ENCODE results near the gene ETV4. TPM values are rescaled to one million over a fixed set of nuclear protein-coding genes. Genes with fewer than 3 reads are reported as not detected.

Gene ETV4
- total RNA-seq, 2 experiments from 2014 or later, result 1.4 to 1.9 TPM

DNA sequence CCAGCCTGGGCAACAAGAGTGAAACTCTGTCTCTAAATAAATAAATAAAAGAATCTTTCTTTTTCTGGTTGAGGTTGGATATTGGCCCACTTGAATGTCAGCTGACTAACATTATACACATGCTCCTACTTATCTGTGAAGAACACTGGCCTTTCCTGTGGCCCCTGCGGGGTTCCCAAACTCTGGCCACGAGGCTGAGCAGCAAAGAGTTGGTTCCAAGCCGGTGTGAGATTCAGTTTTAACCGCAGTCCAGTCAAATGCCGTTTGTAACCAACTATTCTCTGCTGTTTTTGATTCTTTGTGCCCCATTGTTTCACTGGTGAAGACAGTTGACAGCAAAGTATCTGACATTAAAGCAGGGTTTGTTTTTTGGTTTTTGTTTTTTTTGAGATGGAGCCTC lies 11.2 kb downstream of the ETV4 start:
- Mint-ChIP-seq H3K4me3 (no peak overlapping the region), H3K27me3 (ENCODE audit: low read depth) (no peaks in the 10 kb centered on the region), H3K4me1 (ENCODE audit: low read depth) (peaks cover 4% of the 10 kb centered on the region), H3K36me3 (ENCODE audit: low read depth) (no peaks in the 10 kb centered on the region), H3K9me3 (no peaks in the 10 kb centered on the region), H3K27ac (no peak overlapping the region)
- intact Hi-C loops (cut with micrococcal nuclease), result no loop called here
- no peak for DNase-seq
- CTCF ChIA-PET, result no interaction called here

DNA sequence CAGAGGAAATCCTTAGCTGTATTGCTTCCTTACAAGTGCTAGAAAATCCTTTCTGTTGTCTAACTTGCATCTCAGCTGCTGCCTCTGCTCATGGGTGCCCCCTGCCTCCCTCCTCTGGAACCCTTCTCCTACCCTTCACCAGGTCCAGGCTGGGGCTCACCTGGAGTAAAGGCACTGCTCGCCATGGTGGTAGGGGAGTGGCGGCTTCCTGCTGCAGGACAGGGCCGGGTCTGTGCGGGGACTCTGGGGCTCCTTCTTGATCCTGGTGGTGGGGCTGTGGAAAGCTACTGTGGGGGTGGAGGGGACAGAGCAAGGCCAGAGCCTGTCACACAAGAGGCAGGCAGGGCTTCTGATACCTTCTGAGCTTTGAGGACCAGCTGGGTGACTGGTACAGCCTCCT lies 12.4 kb downstream of the ETV4 start:
- CTCF ChIA-PET, result no interaction called here
- no peak for DNase-seq
- Mint-ChIP-seq H3K27ac (no peak overlapping the region), H3K36me3 (ENCODE audit: low read depth) (no peaks in the 10 kb centered on the region), H3K4me1 (ENCODE audit: low read depth) (peaks cover 4% of the 10 kb centered on the region), H3K4me3 (no peak overlapping the region), H3K9me3 (no peaks in the 10 kb centered on the region), H3K27me3 (ENCODE audit: low read depth) (no peaks in the 10 kb centered on the region)
- intact Hi-C loops (cut with micrococcal nuclease), result no loop called here

GRCh38 chr17:43532581-43532980 lies 13.6 kb downstream of the ETV4 start:
- peaks cover 4% of the 10 kb centered on the region for H3K4me1 Mint-ChIP-seq (ENCODE audit: low read depth)
- H3K4me3 Mint-ChIP-seq, result no peak overlapping the region
- no peaks in the 10 kb centered on the region for H3K36me3 Mint-ChIP-seq (ENCODE audit: low read depth)
- H3K27ac Mint-ChIP-seq, result no peak overlapping the region
- DNase-seq, result no peak
- CTCF ChIA-PET, result interaction anchor here (0.6 kb wide), 1 partner anchor 68 kb away, joined by 4 read pairs; no protein-coding TSS in a partner anchor
- H3K9me3 Mint-ChIP-seq, result no peaks in the 10 kb centered on the region
- intact Hi-C loops (cut with micrococcal nuclease), result no loop called here
- no peaks in the 10 kb centered on the region for H3K27me3 Mint-ChIP-seq (ENCODE audit: low read depth)

DNA sequence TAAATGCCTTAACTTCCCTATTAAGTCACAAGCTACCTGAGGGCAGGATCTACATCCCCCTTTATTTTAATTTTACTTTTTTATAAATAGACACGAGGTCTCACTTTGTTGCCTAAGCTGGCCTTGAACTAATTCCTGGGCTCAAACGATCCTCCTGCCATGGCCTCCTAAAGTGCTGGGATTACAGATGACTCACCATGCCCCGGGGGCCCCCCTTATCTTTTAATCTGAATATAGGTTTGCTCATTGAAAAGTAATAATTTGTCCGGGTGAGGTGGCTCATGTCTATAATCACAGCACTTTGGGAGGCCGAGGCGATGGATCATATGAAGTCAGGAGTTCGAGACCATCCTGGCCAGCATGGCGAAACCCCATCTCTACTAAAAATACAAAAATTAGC lies 14.2 kb downstream of the ETV4 start:
- Mint-ChIP-seq H3K27me3 (ENCODE audit: low read depth) (no peaks in the 10 kb centered on the region), H3K36me3 (ENCODE audit: low read depth) (peaks cover 2% of the 10 kb centered on the region), H3K4me3 (no peak overlapping the region), H3K9me3 (no peaks in the 10 kb centered on the region), H3K4me1 (ENCODE audit: low read depth) (peaks cover 4% of the 10 kb centered on the region), H3K27ac (no peak overlapping the region)
- DNase-seq, result no peak
- intact Hi-C loops (cut with micrococcal nuclease), result no loop called here
- CTCF ChIA-PET, result no interaction called here

- no peaks in the 10 kb centered on the region for H3K27me3 Mint-ChIP-seq (ENCODE audit: low read depth)
- H3K9me3 Mint-ChIP-seq, result no peaks in the 10 kb centered on the region
- peaks cover 3% of the 10 kb centered on the region for H3K36me3 Mint-ChIP-seq (ENCODE audit: low read depth)
- no peak overlapping the region for H3K27ac Mint-ChIP-seq
- H3K4me1 Mint-ChIP-seq (ENCODE audit: low read depth), result peaks cover 1% of the 10 kb centered on the region
- intact Hi-C loops (cut with micrococcal nuclease), result no loop called here
- no peak for DNase-seq
- no peak overlapping the region for H3K4me3 Mint-ChIP-seq
- CTCF ChIA-PET, result no interaction called here
These were observed 15.1 kb downstream of the ETV4 start for GRCh38 chr17:43531082-43531378.

GRCh38 chr17:43530288-43531081 lies 15.7 kb downstream of the ETV4 start:
- Mint-ChIP-seq H3K27me3 (ENCODE audit: low read depth) (no peaks in the 10 kb centered on the region), H3K4me1 (ENCODE audit: low read depth) (no peaks in the 10 kb centered on the region), H3K36me3 (ENCODE audit: low read depth) (peaks cover 3% of the 10 kb centered on the region), H3K27ac (no peak overlapping the region), H3K9me3 (no peaks in the 10 kb centered on the region), H3K4me3 (no peak overlapping the region)
- no peak for DNase-seq
- intact Hi-C loops (cut with micrococcal nuclease), result no loop called here
- CTCF ChIA-PET, result no interaction called here

DNA sequence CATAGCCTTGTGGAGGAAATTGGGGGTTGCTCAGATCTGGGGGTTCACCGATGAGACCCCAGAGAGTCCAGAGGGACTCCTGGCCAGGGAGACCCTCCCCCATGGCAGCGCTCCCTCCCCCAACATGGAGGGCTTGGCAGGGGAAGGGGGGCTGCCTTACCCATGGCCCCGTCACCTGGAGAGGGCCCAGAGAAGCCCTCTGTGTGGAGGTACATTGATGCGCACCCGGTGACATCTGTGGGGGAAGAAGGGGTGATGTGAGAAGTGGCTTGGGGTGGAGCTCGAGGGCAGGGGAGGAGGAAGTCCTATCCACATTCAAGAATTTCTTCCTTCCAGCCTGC lies 16.2 kb downstream of the ETV4 start:
- Mint-ChIP-seq H3K27ac (no peak overlapping the region), H3K36me3 (ENCODE audit: low read depth) (peaks cover 3% of the 10 kb centered on the region), H3K4me1 (ENCODE audit: low read depth) (no peaks in the 10 kb centered on the region), H3K27me3 (ENCODE audit: low read depth) (no peaks in the 10 kb centered on the region), H3K9me3 (no peaks in the 10 kb centered on the region), H3K4me3 (no peak overlapping the region)
- intact Hi-C loops (cut with micrococcal nuclease), result no loop called here
- no peak for DNase-seq
- CTCF ChIA-PET, result no interaction called here

DNA sequence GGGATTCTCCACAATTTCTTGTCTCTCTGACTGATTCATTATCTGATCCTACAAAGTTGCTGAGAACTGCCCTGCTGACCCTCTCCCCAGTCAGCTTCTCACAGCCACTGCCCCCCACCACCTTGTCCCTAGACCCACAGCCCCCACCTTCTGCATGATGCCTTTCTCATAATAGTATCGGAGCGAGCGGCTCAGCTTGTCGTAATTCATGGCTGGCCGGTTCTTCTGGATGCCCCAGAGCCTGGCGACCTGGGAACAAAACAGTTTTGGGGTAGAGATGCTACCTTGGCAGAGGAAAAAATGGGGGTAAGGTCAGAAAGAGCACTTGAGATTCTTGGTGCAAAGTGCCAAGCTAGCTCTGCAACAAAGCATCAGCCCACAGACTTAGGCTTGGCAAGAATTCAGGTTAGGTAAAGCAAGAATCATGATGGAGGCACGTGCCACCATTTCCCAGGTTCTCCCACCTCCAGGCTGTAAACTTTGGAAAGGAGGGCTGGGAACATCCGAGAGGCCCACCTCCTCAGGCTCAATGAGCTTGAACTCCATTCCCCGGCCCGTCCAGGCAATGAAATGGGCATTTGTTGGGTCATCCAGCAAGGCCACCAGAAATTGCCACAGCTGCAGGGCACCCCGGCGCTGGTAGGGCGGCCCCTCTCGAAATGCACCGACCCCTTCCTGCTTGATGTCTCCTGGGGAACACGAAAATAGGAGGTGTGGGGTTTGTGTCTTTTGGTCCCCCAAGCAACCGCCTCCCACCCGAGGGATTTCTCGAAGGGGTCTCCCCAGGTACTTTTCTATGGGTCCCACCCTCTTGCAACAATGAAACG lies 16.9 kb downstream of the ETV4 start:
- CTCF ChIA-PET, result no interaction called here
- Mint-ChIP-seq H3K27me3 (ENCODE audit: low read depth) (no peaks in the 10 kb centered on the region), H3K9me3 (no peaks in the 10 kb centered on the region), H3K4me1 (ENCODE audit: low read depth) (no peaks in the 10 kb centered on the region), H3K27ac (no peak overlapping the region), H3K36me3 (ENCODE audit: low read depth) (peaks cover 7% of the 10 kb centered on the region), H3K4me3 (no peak overlapping the region)
- DNase-seq, result no peak
- intact Hi-C loops (cut with micrococcal nuclease), result no loop called here

- CTCF ChIA-PET, result interaction anchor here (0.6 kb wide), 1 partner anchor 40 kb away, joined by 3 read pairs; no protein-coding TSS in a partner anchor
These were observed 17.7 kb downstream of the ETV4 start for GRCh38 chr17:43528319-43528987.

DNA sequence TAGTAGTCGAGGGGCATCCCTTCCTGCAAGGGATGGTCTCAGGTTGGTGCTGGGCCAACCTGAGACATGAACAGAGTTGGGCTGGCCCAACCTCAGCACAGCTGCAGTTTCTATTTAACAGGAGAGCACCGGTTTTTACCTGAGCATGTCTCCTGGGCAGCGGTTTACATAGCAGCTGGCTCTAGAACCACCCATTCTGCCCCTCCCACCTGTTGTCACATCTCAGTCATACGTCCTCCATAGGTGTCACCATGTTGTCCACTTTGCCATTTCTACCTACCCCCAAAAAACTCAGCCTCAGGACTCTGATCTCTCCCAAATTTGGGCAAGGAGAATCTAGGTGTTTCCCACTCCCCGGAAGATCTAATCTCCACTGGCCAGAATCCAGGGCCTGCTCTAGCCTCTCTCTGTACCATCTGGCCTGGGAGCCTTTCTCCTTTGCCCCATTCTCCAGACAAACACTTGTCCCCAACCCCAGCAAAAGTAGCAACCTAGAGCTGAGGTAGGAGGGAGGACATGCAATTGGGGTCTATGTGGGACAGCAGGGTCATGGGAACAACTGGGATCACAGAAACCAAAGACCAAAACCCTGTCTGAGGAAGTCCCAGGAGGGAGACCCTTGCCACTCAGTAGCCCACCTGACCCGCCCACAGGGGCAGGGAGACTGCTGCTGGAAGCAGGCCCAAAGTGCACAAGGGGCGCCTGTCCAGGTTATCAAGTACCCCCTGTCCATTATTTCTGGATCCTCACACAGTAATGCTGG lies 19.1 kb downstream of the ETV4 start:
- H3K9me3 Mint-ChIP-seq, result no peaks in the 10 kb centered on the region
- H3K4me3 Mint-ChIP-seq, result no peak overlapping the region
- no peak for DNase-seq
- H3K27me3 Mint-ChIP-seq (ENCODE audit: low read depth), result no peaks in the 10 kb centered on the region
- peaks cover 7% of the 10 kb centered on the region for H3K36me3 Mint-ChIP-seq (ENCODE audit: low read depth)
- intact Hi-C loops (cut with micrococcal nuclease), result no loop called here
- CTCF ChIA-PET, result interaction anchor here (1.0 to 1.1 kb wide), 2 partner anchors 43 to 146 kb away, joined by 3 to 4 read pairs; partner anchors contain the start of gene DHX8
- no peak overlapping the region for H3K27ac Mint-ChIP-seq
- H3K4me1 Mint-ChIP-seq (ENCODE audit: low read depth), result no peaks in the 10 kb centered on the region

More at GRCh38 chr17:43528319-43528987, 17.7 kb downstream of the ETV4 start:
- H3K9me3 Mint-ChIP-seq, result no peaks in the 10 kb centered on the region
- H3K27ac Mint-ChIP-seq, result no peak overlapping the region
- DNase-seq, result no peak
- no peaks in the 10 kb centered on the region for H3K27me3 Mint-ChIP-seq (ENCODE audit: low read depth)
- intact Hi-C loops (cut with micrococcal nuclease), result no loop called here
- peaks cover 7% of the 10 kb centered on the region for H3K36me3 Mint-ChIP-seq (ENCODE audit: low read depth)
- H3K4me3 Mint-ChIP-seq, result no peak overlapping the region
- H3K4me1 Mint-ChIP-seq (ENCODE audit: low read depth), result no peaks in the 10 kb centered on the region

DNA sequence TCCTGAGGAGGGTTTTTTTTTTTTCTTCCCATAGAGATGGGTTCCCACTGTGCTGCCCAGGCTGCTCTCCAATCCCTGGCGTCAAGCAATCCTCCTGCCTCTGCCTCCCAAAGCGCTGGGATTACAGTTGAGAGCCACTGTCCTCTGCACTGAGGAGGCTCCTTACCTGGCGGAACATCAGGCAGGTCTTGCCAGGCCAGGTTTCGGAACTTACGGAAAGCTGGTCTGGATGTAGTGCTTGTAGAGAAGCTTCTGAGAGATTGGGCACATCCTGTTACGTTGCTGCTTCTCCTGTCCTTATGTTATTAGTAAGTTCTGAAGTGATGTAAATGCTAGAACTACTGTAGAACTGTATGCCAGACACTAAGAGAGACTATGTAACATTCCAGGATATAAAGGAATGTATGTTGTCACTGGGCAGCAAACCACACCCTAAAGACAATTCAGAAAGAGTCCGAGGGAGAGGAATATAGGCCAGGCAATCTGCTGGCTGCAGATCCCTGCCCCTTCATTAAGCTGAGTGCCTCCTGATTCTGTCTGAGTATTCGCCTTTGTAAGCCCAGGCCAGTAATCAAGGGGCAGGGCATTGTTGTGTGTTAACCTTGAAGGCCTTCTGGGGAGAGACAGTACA lies 21.1 kb downstream of the ETV4 start:
- Mint-ChIP-seq H3K36me3 (ENCODE audit: low read depth) (peaks cover 15% of the 10 kb centered on the region), H3K4me1 (ENCODE audit: low read depth) (no peaks in the 10 kb centered on the region), H3K27ac (no peak overlapping the region), H3K4me3 (no peak overlapping the region), H3K27me3 (ENCODE audit: low read depth) (no peaks in the 10 kb centered on the region), H3K9me3 (no peaks in the 10 kb centered on the region)
- DNase-seq, result no peak
- CTCF ChIA-PET, result interaction anchor here (0.5 kb wide), 1 partner anchor 129 kb away, joined by 5 read pairs; no protein-coding TSS in a partner anchor
- intact Hi-C loops (cut with micrococcal nuclease), result no loop called here

DNA sequence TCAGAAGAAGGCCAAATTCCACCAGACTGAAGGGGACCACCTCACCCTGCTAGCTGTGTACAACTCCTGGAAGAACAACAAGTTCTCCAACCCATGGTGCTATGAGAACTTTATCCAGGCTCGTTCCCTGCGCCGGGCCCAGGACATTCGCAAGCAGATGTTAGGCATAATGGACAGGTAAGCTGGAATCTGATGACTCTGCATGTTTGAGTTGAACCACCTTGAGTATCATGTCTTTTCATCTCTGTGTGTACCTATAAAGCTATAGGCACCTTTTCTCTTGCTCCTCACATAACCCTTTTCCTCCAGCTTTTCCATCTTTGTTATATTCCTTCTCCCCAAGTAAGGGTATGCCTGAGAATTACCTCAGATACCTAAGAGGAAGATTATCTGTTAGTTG lies 24.8 kb downstream of the ETV4 start:
- H3K4me3 Mint-ChIP-seq, result no peak overlapping the region
- H3K36me3 Mint-ChIP-seq (ENCODE audit: low read depth), result peaks cover 28% of the 10 kb centered on the region
- H3K9me3 Mint-ChIP-seq, result no peaks in the 10 kb centered on the region
- intact Hi-C loops (cut with micrococcal nuclease), result no loop called here
- no peaks in the 10 kb centered on the region for H3K27me3 Mint-ChIP-seq (ENCODE audit: low read depth)
- no peak for DNase-seq
- CTCF ChIA-PET, result interaction anchor here (0.6 to 1.3 kb wide), 3 partner anchors 37 to 129 kb away, joined by 3 read pairs; partner anchors contain the start of gene DHX8
- H3K27ac Mint-ChIP-seq, result no peak overlapping the region
- peaks cover 8% of the 10 kb centered on the region for H3K4me1 Mint-ChIP-seq (ENCODE audit: low read depth)

Data from activated naive CD4-positive, alpha-beta T cell treated with anti-CD3 and anti-CD28 coated beads for 36 hours (primary cell).